Endothelial cell of hepatic sinusoid (primary cell): Measurements from ENCODE around the gene PHETA1.
"Not testable (repeated sequence)": the region's sequence is repeated elsewhere in the genome, so short reads cannot be mapped to it uniquely, and the experiment has no call there.

Experiments used
- in situ Hi-C: cut with HindIII; loops from 2 replicates; pipeline ENCODE4 v1.10.0; 2017; ENCODE audit warnings: low sequenced_read_pairs

The PHETA1 gene

DNA sequence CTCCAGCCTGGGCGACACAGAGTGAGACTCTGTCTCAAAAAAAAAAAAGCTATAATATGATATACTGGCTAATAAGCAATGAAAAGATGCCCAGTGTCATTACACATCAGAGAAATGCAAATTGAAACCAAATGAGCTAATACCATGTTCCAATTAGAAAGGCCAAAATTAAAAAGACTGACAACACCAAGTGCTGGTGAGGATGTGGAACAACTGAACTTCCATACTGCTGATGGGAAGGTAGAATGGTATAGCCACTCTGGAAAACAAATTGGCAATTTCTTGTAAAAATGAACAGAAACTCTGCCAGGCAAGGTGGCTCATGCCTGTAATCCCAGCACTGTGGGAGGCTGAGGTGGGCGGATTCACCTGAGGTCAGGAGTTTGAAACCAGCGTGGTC, 8.5 kb upstream of the PHETA1 start:
- in situ Hi-C loops, result no loop called here

DNA sequence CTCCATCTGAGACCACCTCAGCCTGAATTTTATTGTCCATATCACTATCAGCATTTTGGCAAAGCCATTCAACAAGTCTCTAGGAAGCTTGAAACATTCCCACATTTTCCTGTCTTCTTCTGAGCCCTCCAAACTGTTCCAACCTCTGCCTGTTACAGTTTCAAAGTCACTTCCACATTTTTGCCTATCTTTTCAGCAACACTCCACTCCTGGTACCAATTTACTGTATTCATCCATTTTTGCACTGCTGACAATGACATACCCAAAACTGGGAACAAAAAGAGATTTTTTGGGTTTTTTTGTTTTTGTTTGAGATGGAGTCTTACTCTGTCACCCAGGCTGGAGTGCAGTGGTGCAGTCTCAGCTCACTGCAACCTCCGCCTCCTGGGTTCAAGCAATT, 4.3 kb upstream of the PHETA1 start:
- in situ Hi-C loops, result not testable (repeated sequence)

DNA sequence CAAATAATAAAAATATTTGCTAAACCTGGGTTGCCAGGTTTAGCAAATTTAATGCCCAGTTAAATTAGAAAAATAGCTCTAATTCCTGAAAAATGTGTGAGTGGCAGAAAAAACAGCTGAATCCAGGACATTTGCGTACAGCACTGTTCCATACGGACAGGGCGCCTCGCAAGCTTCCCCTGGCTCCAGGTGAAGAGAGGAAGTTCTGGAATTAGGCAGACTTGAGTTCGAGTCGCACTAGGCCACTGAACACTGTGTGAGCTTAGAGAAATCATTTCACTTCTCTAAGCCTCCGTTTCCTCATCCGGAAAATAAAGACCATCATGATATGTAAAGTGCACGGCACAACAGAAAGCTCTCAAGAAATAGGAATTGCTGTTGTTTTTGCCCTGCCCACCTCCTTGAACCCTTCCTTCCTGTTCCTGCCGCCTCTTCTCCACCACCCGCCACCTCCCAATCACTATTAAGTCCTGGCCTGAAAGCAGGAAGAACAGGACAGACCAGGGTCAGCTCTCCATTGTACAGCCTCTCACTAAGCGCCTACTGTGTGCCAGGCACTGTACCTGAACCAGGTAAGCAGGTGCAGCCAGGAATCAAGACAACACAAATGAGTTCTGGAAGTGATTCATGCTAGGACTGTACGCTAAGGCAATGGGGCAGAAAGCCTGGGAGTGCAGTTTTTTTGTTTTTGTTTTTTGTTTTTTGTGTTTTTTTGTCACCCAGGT, 763 bp upstream of the PHETA1 start:
- in situ Hi-C loops, result no loop called here

DNA sequence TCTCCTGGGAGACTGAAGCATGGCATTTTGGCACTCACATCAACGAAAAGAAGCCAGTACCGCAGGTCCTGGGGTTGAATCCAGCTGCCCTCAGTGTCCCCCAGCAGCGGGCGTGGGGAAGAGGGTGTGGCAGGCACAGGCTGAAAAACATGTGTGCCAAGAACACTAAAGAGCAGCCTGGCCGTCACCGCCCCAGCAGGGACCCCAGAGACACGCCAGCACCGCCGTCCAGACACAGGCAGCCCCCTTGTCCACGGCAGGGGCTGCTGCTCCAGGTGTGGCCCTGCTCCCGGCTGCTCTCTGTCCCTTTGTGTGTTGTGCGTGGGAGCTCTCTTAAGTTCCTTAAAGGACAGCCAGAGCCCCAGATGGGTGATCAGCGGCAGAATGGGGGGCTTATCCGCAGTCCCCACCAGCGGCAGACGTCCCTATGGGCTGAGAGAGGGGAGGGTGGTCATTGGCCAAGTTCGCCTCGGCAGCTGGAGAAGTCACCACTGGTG, 556 bp downstream of the PHETA1 start:
- in situ Hi-C loops, result no loop called here

DNA sequence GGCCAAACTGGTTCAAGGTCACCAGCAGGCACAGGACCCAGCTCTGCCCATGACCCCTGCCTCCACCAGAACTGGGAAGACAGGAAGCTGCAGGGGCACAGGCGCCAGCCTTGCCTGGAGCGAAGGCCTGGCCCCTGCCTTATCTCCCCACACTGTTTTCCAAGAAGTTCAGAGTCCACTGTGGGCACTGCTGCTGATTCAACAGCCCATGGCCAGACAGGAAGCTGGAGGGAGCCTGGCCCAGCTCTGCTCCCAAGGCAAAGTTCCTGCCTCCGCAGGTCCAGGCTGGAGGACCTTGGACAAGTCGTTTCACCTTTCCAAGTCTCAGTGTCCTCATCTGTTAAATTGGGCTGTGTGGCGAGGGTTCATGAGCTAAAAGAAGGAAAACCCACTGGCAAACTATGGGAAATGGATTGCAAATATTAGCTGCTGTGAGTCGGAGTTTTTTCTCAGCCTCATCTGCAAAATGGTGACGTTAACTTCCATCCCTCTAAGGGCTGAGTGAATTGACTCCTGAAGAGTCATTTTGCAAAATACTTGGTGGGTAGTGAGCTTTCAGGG, 1.2 kb downstream of the PHETA1 start:
- in situ Hi-C loops, result no loop called here

DNA sequence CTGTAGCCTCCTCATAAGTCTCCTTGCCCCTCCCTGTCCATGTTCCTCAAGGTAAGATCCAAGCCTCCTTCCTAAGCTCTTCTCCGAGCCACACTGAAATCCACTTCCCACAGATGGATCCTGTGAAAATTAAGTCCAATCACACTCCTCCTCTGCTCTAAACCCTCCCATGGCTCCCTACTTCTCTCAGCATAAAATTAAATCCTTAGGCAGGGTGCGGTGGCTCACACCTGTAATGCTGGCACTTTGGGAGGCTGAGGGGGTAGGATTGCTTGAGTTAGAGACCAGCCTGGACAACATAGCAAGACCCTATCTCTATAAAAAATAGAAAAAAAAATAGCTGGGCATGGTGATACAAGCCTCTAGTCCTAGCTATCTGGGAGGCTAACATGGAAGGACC, 2.3 kb downstream of the PHETA1 start:
- in situ Hi-C loops, result no loop called here

DNA sequence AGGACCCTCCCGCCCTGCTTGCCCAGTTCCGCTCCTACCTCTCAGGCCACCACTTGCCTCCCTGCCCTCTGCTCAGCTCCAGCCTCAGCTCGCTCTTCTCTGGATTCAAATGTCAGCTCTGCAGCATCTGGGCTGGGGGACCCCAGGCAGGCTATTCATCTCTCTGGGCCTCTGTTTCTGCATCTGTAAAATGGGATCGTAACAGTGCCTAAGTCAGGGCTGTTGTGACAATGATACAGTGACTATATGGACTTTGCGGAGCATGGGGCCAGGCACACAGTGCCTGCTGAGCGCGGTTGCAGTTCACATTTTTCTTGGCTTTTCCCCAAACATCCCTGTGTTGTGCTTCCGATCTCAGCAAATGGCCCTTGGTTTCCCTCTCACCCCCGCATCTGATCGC, 2.8 kb downstream of the PHETA1 start:
- in situ Hi-C loops, result no loop called here

DNA sequence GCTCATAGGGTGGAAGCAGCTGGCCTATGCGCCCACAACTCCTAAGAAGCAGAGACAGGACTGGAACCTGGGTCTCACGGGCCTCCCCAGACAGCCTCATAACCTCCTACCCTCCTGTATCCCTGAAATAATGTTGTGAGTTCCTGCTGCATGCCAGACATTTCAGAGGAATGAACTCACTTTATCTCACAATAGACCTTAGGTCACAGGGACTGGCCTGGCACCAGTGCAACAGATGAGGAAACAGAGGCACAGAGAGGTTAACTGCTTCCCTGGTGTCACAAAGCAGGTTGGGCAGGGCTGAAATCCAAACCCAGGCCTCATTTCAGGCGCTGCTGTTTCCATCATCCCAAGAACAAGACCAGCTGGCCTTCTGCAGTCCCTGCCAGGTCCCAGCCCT, 5.3 kb downstream of the PHETA1 start:
- in situ Hi-C loops, result no loop called here

DNA sequence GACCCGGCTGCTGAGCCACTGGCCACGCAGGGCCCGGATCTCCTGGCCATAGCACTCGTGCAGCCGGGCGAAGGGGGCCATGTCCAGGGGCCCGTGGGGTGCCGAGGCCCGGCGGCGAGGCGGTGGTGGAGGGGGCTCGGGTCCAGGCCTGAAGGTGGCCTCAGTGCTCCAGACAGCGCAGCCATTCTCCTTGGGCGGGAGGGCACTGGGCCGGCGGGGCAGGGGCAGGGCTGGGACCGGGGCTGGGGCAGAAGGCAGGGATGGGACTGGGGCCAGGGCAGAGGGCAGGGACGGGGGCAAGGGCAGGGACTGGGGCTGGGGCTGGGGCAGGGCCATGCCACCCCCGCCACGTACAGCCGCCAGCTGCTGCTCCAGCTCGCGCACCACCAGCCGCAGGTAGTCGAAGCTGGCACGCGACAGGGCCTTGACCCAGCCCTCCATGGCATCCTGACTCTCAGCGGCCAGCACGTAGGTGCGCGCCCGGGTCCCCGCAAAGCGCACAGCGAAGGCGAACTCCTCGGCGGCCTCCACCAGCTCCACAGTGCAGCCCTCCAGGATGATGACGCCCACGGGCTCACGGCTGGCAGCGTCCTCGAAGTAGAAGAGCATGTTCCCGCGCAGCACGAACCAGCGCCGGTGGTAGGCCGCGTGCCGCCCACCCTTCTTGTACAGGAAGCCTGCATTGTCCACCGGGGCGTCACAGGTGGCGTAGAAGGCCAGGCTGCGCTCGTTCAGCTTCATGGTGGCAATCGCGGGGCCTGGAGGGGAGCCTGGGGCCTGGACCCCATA, 6.0 kb downstream of the PHETA1 start:
- in situ Hi-C loops, result no loop called here

DNA sequence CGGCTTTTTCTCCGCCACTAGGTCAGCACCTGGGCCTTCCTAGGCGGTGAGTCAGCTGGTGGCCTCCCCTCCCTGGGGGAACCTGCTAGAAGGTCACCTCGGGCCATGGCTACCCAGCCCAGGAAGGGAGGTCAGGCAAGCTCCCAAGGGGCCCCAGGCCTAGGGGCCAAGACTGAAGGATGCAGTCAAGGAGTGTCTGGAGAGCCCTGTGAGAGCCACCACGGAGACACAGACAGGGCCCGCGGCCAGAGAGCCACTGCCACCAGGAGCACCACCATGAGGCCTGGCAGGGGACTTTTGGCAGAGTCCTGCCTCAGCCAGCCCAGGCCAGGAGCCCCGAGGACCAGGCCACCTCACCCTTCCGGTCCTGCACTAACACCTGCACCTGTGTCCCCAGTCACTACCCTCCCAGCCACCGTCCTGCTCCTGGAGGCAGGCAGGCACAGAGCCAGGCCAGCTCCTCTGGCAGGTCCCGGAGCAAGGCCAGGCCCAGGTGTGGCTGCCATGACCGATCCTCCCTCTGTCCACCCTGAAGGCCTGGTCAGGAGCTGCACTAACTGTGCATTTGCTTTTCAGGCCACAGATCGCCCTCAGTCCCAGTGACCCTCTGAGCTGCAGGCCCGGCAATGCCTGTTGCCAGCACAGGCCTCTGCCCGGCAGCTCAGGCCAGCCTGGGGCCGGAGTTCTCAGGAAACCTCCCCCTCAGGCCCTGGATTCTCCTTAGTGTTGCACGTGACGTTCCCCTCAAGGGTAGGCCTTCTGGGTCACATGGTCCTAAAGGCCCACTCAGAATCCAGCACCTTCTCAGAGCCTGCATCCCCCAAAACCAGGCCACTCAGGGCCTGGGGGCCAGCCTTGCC, 6.9 kb downstream of the PHETA1 start:
- in situ Hi-C loops, result no loop called here

DNA sequence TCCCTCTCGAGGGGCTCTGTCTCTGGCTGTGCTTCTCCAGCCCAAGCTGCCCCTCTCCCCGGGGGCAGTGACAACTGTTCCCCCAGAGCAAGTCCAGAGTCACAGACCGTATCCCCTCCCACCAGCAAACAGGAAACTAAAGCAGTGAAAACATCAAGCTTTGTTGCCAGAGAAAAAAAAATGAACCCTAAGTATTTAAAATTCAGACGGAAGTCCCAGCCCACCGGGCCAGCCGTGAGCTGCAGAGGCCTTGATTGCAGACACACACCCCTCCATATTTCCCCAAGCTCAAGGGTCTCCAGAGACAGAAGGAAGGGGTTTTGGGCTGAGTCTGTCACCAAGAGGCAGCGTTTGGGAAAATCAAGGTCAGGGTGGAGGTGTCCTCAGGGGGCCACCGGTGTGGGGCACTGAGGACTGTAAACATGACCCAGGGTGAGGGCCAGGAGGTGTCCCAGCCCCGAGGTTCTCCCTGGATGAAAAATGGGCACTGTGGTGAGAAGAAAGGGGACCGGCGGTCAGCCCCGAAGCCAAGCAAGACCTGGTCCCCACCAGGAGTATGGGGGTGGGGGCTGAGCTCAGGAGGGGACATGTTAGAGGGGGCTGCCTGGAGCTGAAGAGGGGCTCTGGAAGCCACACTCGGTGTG, 7.7 kb downstream of the PHETA1 start:
- in situ Hi-C loops, result no loop called here

DNA sequence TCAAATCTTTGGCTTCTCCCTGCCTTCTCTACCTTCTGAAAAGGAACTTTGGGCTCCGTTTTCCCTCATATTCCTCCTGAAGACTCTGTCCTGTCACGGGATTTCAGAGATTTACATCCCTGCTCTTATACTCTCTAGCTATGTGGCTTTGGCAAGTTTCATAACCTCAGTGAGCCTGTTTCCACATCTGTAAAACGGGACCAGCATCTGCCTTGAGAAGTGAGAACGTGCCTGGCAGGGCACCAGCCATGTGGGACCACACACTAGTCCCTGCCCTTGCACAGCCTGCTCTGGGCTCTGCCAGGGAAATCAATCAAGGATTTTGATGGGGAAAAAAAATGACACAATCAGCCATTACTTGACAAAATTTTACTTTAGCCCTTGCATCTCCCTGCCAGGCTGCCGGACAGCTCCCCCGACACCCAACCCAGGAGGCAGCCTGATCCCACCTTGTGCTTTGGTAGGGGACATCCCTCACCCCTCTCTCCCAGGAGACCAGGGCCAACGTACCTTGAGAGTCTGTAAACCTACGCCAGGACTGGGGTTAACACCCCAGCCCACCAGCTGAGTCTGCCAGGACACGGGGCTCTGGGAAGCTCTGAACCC, 8.5 kb downstream of the PHETA1 start:
- in situ Hi-C loops, result no loop called here

DNA sequence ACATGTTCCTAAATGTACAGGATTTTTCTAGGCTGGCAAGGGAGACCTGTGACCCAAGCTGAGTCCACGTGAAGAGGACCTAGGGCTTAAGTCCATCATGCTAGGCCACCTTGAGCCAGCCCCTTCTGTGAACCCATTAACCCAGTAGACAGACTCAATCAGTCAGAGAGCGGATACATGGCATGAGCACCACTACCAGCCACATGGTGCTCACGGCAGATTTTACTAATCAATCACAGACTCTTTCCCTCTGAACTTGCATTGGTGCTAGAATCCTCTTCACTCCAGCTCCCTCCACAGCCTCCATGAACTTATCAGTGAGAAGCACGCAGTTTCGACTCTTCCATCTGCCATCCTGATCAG, 9.0 kb downstream of the PHETA1 start:
- in situ Hi-C loops, result no loop called here

DNA sequence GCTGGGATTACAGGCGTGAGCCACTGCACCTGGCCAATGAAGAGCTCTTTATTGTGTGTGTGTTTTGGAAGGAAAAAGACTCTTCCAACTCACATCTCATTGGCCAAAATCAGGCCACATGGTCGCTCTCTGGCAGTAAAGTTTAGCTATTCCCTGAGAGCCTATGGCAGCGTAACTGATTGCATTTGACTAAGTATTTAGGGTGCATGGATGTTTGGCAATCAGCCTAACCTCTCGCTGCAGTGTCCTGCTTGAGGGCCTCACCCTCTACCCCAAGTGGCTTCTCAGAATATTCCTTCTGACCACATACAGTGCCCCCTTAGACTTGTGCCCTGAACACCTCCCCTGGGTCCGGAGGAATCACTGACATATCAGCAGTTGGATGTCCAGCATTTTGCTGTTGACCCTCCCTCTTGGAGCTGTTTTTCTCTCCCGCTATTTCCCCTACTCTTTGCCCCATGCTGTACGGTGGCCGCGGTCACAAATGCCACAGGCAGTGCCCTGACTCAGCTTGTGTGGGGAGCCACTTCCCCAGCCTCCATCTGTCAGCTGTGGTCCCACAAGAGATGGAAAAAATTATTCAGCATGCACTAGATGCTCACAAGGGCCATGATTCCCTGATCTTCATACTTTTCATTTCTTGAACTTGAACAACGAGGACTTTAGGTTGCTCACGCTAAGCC, 9.5 kb downstream of the PHETA1 start:
- in situ Hi-C loops, result no loop called here

DNA sequence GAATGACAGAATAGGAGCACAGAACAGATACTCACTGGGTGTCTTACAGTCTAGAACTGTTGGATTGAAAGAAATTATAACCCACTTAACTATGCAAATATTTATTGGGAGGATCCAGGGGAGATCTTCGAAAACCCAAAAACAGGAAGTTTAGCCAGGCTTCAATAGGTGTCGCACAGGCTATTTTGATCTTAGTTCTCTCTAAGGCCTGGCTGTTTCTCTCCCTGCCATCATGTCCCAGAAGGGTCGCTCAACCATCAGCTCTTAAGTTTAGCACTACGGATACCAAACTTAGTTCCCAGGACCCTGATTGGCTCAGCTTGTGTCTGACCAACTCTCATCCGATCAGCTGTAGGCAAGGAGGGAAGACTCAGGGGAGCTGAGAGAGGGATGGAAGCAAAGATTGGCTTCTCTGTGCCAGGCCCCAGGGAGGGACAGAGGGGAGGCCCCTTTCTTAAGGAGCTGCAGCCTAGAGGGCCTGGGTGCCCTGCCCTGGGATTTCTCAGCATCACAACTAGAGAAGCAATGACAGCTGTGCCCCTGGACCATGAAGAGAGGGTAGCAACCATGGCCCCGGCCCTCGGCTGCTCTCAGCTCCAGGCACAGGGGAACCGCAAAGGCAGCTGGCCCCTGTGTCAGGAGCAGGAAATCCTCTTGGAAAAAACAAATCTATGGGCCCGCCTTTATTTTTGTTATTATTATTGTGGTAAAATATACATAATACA, 13.5 kb downstream of the PHETA1 start:
- in situ Hi-C loops, result no loop called here

DNA sequence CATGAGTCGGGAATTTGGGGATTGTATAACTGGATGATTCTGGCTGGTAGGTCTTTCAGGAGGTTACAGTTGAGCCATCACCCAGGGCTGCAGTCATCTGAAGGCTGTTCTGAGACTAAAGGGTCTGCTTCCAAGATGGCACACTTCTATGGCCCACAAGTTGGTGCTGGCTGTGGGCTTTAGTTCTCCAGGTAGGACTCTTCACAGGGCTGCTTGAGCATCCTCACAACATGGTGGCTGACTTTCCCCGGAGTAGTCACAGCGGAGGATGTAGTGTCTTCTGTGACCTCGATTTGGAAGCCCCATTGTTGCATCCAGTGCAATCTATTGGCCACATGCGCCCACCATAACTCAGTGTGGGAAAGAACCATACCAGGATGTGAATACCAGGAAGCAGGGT, 14.4 kb downstream of the PHETA1 start:
- in situ Hi-C loops, result no loop called here

DNA sequence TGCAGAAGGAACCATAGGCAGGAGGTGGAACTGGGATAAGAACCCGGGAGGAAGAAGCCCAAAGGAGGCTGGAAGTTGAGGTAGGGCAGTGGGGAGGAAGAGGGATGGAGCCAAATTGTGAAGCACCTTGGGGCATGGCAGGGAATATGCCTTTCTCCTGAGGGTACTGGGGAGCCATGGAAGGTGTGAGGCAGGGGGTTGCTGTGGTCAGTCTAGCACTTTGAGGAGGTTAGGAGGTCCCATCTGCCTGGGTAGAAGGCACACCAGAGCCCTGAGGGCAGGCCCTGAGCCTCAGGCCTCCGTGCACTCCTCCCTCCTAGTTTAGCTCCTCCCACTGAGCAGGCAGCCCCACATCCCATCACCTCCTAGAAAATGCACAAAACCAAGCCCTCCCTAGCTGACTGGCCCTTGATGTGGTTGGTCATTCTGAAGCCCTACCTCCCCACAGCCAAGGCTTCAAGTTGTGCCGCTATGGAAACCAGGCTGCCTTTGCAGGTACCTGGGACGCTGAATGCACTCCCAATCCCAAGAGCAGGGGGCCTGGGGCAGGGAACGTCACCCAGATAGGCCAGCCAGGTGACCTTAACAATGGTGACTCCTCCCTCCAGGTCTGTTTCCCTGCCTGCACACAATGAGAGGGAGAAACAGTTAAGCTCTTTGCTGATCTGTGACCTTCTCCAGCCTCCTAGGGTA, 15.1 kb downstream of the PHETA1 start:
- in situ Hi-C loops, result no loop called here

DNA sequence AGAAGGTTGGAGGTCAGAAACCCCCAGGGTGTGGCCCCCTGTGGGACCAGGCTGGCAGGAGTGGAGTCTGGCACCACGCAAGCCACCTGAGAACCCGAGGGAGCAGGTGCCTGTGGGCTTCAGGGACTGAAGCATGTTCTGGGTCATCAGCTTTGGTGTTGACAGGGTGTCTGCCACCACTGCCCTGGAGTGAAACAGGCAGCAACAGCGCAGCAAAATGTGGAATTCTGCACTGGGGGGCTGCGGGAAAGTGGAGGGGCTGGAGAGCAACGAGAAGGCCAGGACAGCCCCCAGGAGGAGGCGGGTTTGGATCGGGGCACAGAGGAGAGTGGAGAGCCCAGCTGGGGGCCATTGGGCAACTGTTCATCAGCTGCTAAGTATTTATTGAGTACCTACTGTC, 15.9 kb downstream of the PHETA1 start:
- in situ Hi-C loops, result no loop called here
